ENCODE results near the gene TIMM8A.

DNA sequence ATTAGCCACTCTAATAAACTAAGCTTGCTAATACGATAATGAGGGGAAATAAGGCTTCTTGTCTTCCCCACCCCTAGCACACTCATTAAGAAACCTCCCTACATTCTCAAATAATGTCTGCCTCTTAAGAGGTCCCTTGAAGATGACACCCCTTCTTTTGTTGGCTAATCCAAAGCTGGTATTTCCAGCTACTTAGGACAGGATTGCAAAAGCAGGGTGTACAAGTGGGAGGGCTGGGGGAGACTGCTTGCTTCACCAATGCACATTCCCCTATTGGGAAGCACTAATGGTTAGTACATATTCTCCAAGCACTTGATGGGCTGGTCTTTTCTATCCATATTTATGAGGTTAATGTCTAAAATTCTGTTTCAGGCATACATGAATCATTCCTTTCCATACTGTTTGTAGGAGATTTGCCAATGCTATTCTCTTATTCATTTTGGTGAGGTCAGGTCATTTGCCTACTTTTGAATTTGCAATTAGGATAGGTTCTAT, 16.8 kb upstream of the TIMM8A start:
- TF ChIP-seq EZH2 (IDR thresholded peaks at IDR 0.05; ENCODE audit: insufficient read depth, poor library complexity, severe bottlenecking), result no peak
- no peak for TF ChIP-seq EZH2phosphoT487 (IDR thresholded peaks at IDR 0.05; ENCODE audit: insufficient read depth, low read depth)

Data from GM23248 (cell line).